Mesenchymal stem cell (in vitro differentiated cells and primary cell): Measurements from ENCODE around the gene MAN2A1.

Experiments
- DNase-seq: peaks from one replicate; pipeline ENCODE4 v3.0.0-alpha.2; 2013
- H2AFZ ChIP-seq: one replicate; pipeline ENCODE4 v1.6.1; 2013; ENCODE audit warnings: low read depth, mild to moderate bottlenecking, control low read depth, inconsistent platforms, low read length, moderate library complexity
- H2AK5ac ChIP-seq: 2 replicates; pipeline ENCODE4 v1.6.1; 2013; ENCODE audit warnings: low read length, moderate library complexity, mild to moderate bottlenecking, inconsistent platforms; ENCODE audit not compliant: severe bottlenecking
- H2BK120ac ChIP-seq: one replicate; pipeline ENCODE4 v1.6.1; 2013; ENCODE audit warnings: low read depth, mild to moderate bottlenecking, inconsistent platforms, low read length, moderate library complexity
- H2BK12ac ChIP-seq, 2 experiments: one replicate each; pipeline ENCODE4 v1.6.1; 2013; ENCODE audit warnings: inconsistent platforms in 2 of 2, low read length in 2 of 2, mild to moderate bottlenecking in 2 of 2, moderate library complexity in 2 of 2, control low read depth in 1 of 2
- H2BK15ac ChIP-seq: one replicate; pipeline ENCODE4 v1.6.1; 2013; ENCODE audit warnings: mild to moderate bottlenecking, low read depth, inconsistent platforms; ENCODE audit not compliant: poor library complexity, severe bottlenecking
- H2BK5ac ChIP-seq: 2 replicates; pipeline ENCODE4 v1.6.1; 2013; ENCODE audit warnings: low read depth, mild to moderate bottlenecking, low read length, control low read depth, inconsistent platforms; ENCODE audit not compliant: poor library complexity, severe bottlenecking
- H3K14ac ChIP-seq, 2 experiments: one replicate each; pipeline ENCODE4 v1.6.1; 2013; ENCODE audit warnings: inconsistent platforms in 2 of 2, low read length in 2 of 2, control low read depth in 1 of 2, mild to moderate bottlenecking in 1 of 2, moderate library complexity in 1 of 2
- H3K18ac ChIP-seq, 2 experiments: one replicate each; pipeline ENCODE4 v1.6.1; 2013; ENCODE audit warnings: inconsistent platforms in 2 of 2, low read length in 2 of 2, control low read depth in 1 of 2, low read depth in 1 of 2, mild to moderate bottlenecking in 1 of 2
- H3K23ac ChIP-seq, 2 experiments: one replicate each; pipeline ENCODE4 v1.6.1; 2013; ENCODE audit warnings: inconsistent platforms in 2 of 2, low read length in 2 of 2, mild to moderate bottlenecking in 2 of 2, moderate library complexity in 2 of 2, control low read depth in 1 of 2
- H3K27ac ChIP-seq: 2 replicates; pipeline ENCODE4 v1.5.1; 2013; ENCODE audit warnings: mild to moderate bottlenecking, moderate library complexity, low read length, control low read depth, inconsistent platforms; ENCODE audit not compliant: poor library complexity, severe bottlenecking
- H3K27me3 ChIP-seq, 2 experiments: 2 replicates each; pipeline versions ENCODE4 v1.6.1 to v1.7.0; 2013; ENCODE audit warnings: low read length in 2 of 2, mild to moderate bottlenecking in 2 of 2, moderate library complexity in 2 of 2, control low read depth in 1 of 2, inconsistent platforms in 1 of 2; ENCODE audit not compliant: control insufficient read depth in 1 of 2, insufficient read depth in 1 of 2
- H3K36me3 ChIP-seq, 2 experiments: 2 replicates each; pipeline versions ENCODE4 v1.6.1 to v1.7.0; 2013; ENCODE audit warnings: low read length in 2 of 2, control low read depth in 1 of 2, inconsistent platforms in 1 of 2, low read depth in 1 of 2, mild to moderate bottlenecking in 1 of 2; ENCODE audit not compliant: insufficient read depth in 2 of 2, control insufficient read depth in 1 of 2
- H3K4ac ChIP-seq, 2 experiments: one replicate each; pipeline ENCODE4 v1.6.1; 2013; ENCODE audit warnings: inconsistent platforms in 2 of 2, low read length in 2 of 2, mild to moderate bottlenecking in 2 of 2, moderate library complexity in 2 of 2, control low read depth in 1 of 2, low read depth in 1 of 2
- H3K4me1 ChIP-seq: 2 replicates; pipeline ENCODE4 v1.6.1; 2013; ENCODE audit warnings: low read depth, low read length, control low read depth; ENCODE audit not compliant: control insufficient read depth, insufficient read depth
- H3K4me2 ChIP-seq: 2 replicates; pipeline ENCODE4 v1.6.1; 2013; ENCODE audit warnings: low read length, mild to moderate bottlenecking, inconsistent platforms; ENCODE audit not compliant: poor library complexity, severe bottlenecking
- H3K4me3 ChIP-seq, 2 experiments: 2 replicates each; pipeline versions ENCODE4 v1.5.1 to v1.7.0; 2013; ENCODE audit warnings: low read length in 2 of 2, mild to moderate bottlenecking in 2 of 2, control low read depth in 1 of 2, low read depth in 1 of 2; ENCODE audit not compliant: insufficient read depth in 1 of 2
- H3K79me1 ChIP-seq: replicated peaks from 2 replicates; pipeline ENCODE4 v1.6.1; 2013; ENCODE audit warnings: mild to moderate bottlenecking, control low read depth, low read length, inconsistent platforms; ENCODE audit not compliant: poor library complexity, severe bottlenecking
- H3K9ac ChIP-seq: 2 replicates; pipeline ENCODE4 v1.7.0; 2013; ENCODE audit warnings: mild to moderate bottlenecking, low read length, moderate library complexity
- H3K9me3 ChIP-seq: 2 replicates; pipeline ENCODE4 v1.7.0; 2013; ENCODE audit warnings: mild to moderate bottlenecking, low read length; ENCODE audit not compliant: control insufficient read depth
- H4K8ac ChIP-seq: one replicate; pipeline ENCODE4 v1.6.1; 2013; ENCODE audit warnings: inconsistent platforms, mild to moderate bottlenecking, low read length, moderate library complexity
- H4K91ac ChIP-seq: one replicate; pipeline ENCODE4 v1.6.1; 2013; ENCODE audit warnings: mild to moderate bottlenecking, low read length, inconsistent platforms
- WGBS: methylation state at CpG from one replicate; pipeline ENCODE4 v1.1.7; 2013; ENCODE audit warnings: mixed read lengths; 5-methylcytosine and 5-hydroxymethylcytosine counted together

MAN2A1 gene

DNA sequence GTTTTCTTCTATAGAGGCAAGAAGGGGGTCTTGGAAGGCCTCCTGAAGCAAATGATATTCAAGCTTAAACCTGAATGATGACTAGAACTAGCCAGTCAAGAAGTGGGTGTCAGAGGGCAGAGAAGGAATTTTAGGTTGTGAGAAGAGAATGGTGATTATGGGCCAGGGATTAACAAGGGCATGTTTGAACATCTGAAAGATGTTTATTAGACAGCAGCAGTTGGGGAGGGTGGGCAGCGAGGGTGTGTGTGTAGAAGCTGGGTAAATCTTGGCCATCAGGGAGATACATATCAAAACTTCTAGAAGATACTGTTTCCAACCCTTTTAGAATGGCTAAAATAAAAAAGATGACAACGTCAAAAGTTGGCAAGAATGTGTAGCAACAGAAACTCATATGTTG is 54.5 kb downstream of the MAN2A1 start:
- Histone ChIP-seq H2BK12ac (no peak overlapping the region), H3K9me3 (no peaks in the 10 kb centered on the region), H3K4me1 (peaks cover 4% of the 10 kb centered on the region), H3K27ac (peak overlapping the region; percentile 89), H3K27me3 (no peaks in the 10 kb centered on the region), H2AFZ (no peak overlapping the region), H3K4me2 (no peak overlapping the region), H3K18ac (peak overlapping the region in 1 of 2 experiments; percentile 81), H2BK5ac (peak overlapping the region; percentile 84), H3K4ac (no peak overlapping the region), H2BK120ac (peak overlapping the region; percentile 43), H4K91ac (no peak overlapping the region), H3K9ac (peak overlapping the region; percentile 38), H3K23ac (no peak overlapping the region), H2AK5ac (peak overlapping the region; percentile 57), H3K14ac (no peak overlapping the region), H3K4me3 (no peak overlapping the region), H3K36me3 (no peaks in the 10 kb centered on the region), H4K8ac (peak overlapping the region; percentile 37), H3K79me1 (peaks cover 2% of the 10 kb centered on the region), H2BK15ac (no peak overlapping the region)
- DNase-seq: no peak
- WGBS: 100% methylated on average over 1 of the region's 2 CpGs

DNA sequence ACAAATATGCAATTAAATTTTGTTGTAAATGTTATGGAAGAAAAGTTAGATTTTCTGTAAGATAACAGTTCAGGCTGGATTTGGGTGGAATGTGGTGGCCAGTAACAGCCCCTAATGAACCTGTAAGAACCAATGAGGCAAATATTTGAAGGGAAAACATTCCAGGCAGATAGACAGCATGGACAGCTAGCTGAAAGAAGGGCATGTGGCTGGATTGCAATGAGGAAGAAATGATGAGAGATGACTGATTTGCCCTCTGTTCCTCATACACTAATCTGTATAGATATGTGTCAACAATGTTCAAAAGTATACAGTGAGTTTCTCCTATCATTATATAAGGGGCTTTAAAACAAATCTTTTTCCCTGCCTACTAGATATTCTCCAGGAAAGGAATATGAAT is 58.8 kb downstream of the MAN2A1 start:
- Histone ChIP-seq H3K18ac (no peak overlapping the region), H3K36me3 (no peaks in the 10 kb centered on the region)

DNA sequence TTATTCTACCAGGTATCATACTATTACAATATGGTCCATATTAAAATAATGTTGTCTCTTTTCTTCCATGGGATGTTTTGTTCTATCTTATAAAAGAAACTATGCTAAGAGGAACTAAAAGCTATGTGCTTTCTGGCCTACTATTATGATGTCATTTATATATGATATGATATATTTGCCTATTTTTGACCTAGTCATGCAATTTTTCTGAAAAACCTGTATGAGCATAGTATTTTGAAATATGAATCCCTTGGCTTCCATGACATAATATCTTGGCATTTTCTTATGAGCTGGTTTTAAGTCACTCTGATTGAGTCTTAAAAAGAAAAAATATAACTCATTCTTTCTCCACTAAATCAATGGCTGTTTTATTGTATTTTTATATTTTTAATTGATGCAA is 60.7 kb downstream of the MAN2A1 start:
- no peak overlapping the region for H2BK12ac ChIP-seq
- no peak overlapping the region for H3K4me3 ChIP-seq
- H3K4me2 ChIP-seq: no peak overlapping the region
- no peak overlapping the region for H2AFZ ChIP-seq
- no peak overlapping the region for H3K9ac ChIP-seq
- no peaks in the 10 kb centered on the region for H3K9me3 ChIP-seq
- H3K23ac ChIP-seq: no peak overlapping the region
- no peak overlapping the region for H2AK5ac ChIP-seq
- H3K27me3 ChIP-seq: no peaks in the 10 kb centered on the region
- no peaks in the 10 kb centered on the region for H3K4me1 ChIP-seq
- no peak for DNase-seq
- no peak overlapping the region for H4K8ac ChIP-seq
- no peak overlapping the region for H3K27ac ChIP-seq
- no peak overlapping the region for H2BK15ac ChIP-seq
- H2BK120ac ChIP-seq: no peak overlapping the region
- H2BK5ac ChIP-seq: no peak overlapping the region
- H3K18ac ChIP-seq: no peak overlapping the region
- no peak overlapping the region for H3K14ac ChIP-seq
- H3K79me1 ChIP-seq: peaks cover 8% of the 10 kb centered on the region
- H4K91ac ChIP-seq: no peak overlapping the region
- H3K4ac ChIP-seq: no peak overlapping the region
- no peaks in the 10 kb centered on the region for H3K36me3 ChIP-seq

More for the DNA sequence above, 58.8 kb downstream of the MAN2A1 start:
- Histone ChIP-seq H3K27ac (no peak overlapping the region), H3K14ac (no peak overlapping the region), H3K4me3 (no peak overlapping the region), H3K4me1 (no peaks in the 10 kb centered on the region), H3K23ac (no peak overlapping the region), H3K9me3 (no peaks in the 10 kb centered on the region), H2AK5ac (no peak overlapping the region), H3K9ac (no peak overlapping the region), H2BK120ac (no peak overlapping the region), H3K27me3 (no peaks in the 10 kb centered on the region), H2BK12ac (no peak overlapping the region), H3K4ac (no peak overlapping the region), H2BK5ac (no peak overlapping the region), H2AFZ (no peak overlapping the region), H3K79me1 (peaks cover 5% of the 10 kb centered on the region), H3K4me2 (no peak overlapping the region), H4K8ac (no peak overlapping the region), H4K91ac (no peak overlapping the region), H2BK15ac (no peak overlapping the region)
- no peak for DNase-seq

DNA sequence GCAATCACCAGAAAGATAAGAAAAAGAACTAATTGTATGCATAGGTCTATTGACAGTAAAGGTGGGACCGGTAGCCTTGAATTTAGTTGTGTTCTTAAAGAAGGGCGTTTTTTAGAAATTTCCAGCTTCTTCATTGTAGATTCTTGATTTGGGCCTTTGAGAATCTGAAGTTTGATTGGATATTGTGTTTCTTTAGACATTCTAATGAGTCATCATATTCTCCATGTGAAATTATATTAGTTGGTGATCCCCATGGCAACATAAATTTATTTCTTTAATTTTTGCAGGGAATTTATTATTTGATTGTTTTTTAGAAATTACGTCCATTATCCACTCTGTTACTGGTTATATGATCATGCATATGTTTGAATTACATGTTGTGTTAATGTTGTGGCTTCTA is 63.6 kb downstream of the MAN2A1 start:
- peaks cover 0 to 20% of the 10 kb centered on the region in 2 experiments for H3K36me3 ChIP-seq
- no peaks in the 10 kb centered on the region for H3K27me3 ChIP-seq
- no peaks in the 10 kb centered on the region for H3K4me1 ChIP-seq
- no peak overlapping the region for H3K14ac ChIP-seq
- 95% methylated on average over 2 of the region's 3 CpGs for WGBS
- H2BK5ac ChIP-seq: no peak overlapping the region
- H3K27ac ChIP-seq: no peak overlapping the region
- H2BK12ac ChIP-seq: no peak overlapping the region
- no peak overlapping the region for H2BK15ac ChIP-seq
- H4K8ac ChIP-seq: no peak overlapping the region
- no peak overlapping the region for H2AK5ac ChIP-seq
- no peak overlapping the region for H4K91ac ChIP-seq
- H3K4ac ChIP-seq: no peak overlapping the region
- H3K23ac ChIP-seq: no peak overlapping the region
- DNase-seq: no peak
- H3K79me1 ChIP-seq: peaks cover 13% of the 10 kb centered on the region
- H3K4me3 ChIP-seq: no peak overlapping the region
- no peak overlapping the region for H2BK120ac ChIP-seq
- no peak overlapping the region for H2AFZ ChIP-seq
- H3K9me3 ChIP-seq: no peaks in the 10 kb centered on the region
- H3K18ac ChIP-seq: no peak overlapping the region
- no peak overlapping the region for H3K4me2 ChIP-seq
- no peak overlapping the region for H3K9ac ChIP-seq
